H9 (cell line): ENCODE data around the gene PRKCB. TPM values are rescaled to one million over a fixed set of nuclear protein-coding genes. Genes with fewer than 3 reads are reported as not detected.

Source experiments
- DNase-seq: peaks from one replicate; pipeline ENCODE4 v3.0.0-alpha.2; 2017
- H2AFZ ChIP-seq: one replicate; pipeline ENCODE4 v1.6.1; 2013; ENCODE audit warnings: mild to moderate bottlenecking, low read length, control low read depth, moderate library complexity
- H2AK5ac ChIP-seq: 2 replicates; pipeline ENCODE4 v1.6.1; 2013; ENCODE audit warnings: low read length, control low read depth, mixed read lengths; ENCODE audit not compliant: insufficient read length
- H2BK120ac ChIP-seq: one replicate; pipeline ENCODE4 v1.6.1; 2013; ENCODE audit warnings: low read depth, mild to moderate bottlenecking, low read length, control low read depth, inconsistent platforms; ENCODE audit not compliant: poor library complexity, severe bottlenecking
- H2BK12ac ChIP-seq: 2 replicates; pipeline ENCODE4 v1.6.1; 2013; ENCODE audit warnings: low read length, control low read depth, mixed read lengths, low read depth; ENCODE audit not compliant: insufficient read length
- H2BK15ac ChIP-seq: 2 replicates; pipeline ENCODE4 v1.6.1; 2013; ENCODE audit warnings: low read depth, low read length, control low read depth
- H2BK20ac ChIP-seq: one replicate; pipeline ENCODE4 v1.6.1; 2013; ENCODE audit warnings: low read depth, mild to moderate bottlenecking, low read length, control low read depth, inconsistent platforms; ENCODE audit not compliant: poor library complexity, severe bottlenecking
- H2BK5ac ChIP-seq: 2 replicates; pipeline ENCODE4 v1.6.1; 2013; ENCODE audit warnings: low read length, control low read depth, mixed read lengths; ENCODE audit not compliant: insufficient read length
- H3K14ac ChIP-seq: 2 replicates; pipeline ENCODE4 v1.6.1; 2013; ENCODE audit warnings: low read length, control low read depth; ENCODE audit not compliant: insufficient read depth
- H3K18ac ChIP-seq: 2 replicates; pipeline ENCODE4 v1.6.1; 2013; ENCODE audit warnings: low read depth, mild to moderate bottlenecking, mixed read lengths, low read length, control low read depth; ENCODE audit not compliant: insufficient read length
- H3K23ac ChIP-seq: 2 replicates; pipeline ENCODE4 v1.6.1; 2013; ENCODE audit warnings: low read length, control low read depth, mixed read lengths, low read depth; ENCODE audit not compliant: insufficient read length
- H3K23me2 ChIP-seq: 2 replicates; pipeline ENCODE4 v1.6.1; 2013; ENCODE audit warnings: low read depth, mild to moderate bottlenecking, mixed read lengths, low read length, control low read depth; ENCODE audit not compliant: insufficient read length, poor library complexity, severe bottlenecking
- H3K27ac ChIP-seq: 2 replicates; pipeline ENCODE4 v1.5.1; 2013; ENCODE audit warnings: low read length, control low read depth, mixed read lengths, low read depth; ENCODE audit not compliant: insufficient read length
- H3K27me3 ChIP-seq: 2 replicates; pipeline ENCODE4 v1.6.1; 2013; ENCODE audit warnings: low read length, control low read depth, inconsistent platforms; ENCODE audit not compliant: insufficient read depth
- H3K4ac ChIP-seq: 2 replicates; pipeline ENCODE4 v1.6.1; 2013; ENCODE audit warnings: low read depth, mild to moderate bottlenecking, control low read depth, inconsistent platforms, low read length, moderate library complexity
- H3K4me1 ChIP-seq: 2 replicates; pipeline ENCODE4 v1.6.1; 2013; ENCODE audit warnings: low read length, control low read depth, inconsistent platforms; ENCODE audit not compliant: insufficient read depth
- H3K4me2 ChIP-seq: 2 replicates; pipeline ENCODE4 v1.6.1; 2013; ENCODE audit warnings: low read length, control low read depth, mixed read lengths; ENCODE audit not compliant: insufficient read length, insufficient read depth
- H3K56ac ChIP-seq: 2 replicates; pipeline ENCODE4 v1.6.1; 2013; ENCODE audit warnings: low read depth, mild to moderate bottlenecking, mixed read lengths, low read length, control low read depth; ENCODE audit not compliant: insufficient read length
- H3K79me1 ChIP-seq: 2 replicates; pipeline ENCODE4 v1.6.1; 2013; ENCODE audit warnings: low read depth, mild to moderate bottlenecking, moderate library complexity, low read length, control low read depth, inconsistent platforms; ENCODE audit not compliant: insufficient read depth, poor library complexity, severe bottlenecking
- H3K79me2 ChIP-seq: 2 replicates; pipeline ENCODE4 v1.6.1; 2013; ENCODE audit warnings: low read length, control low read depth, inconsistent platforms; ENCODE audit not compliant: insufficient read depth
- H3K9ac ChIP-seq: 2 replicates; pipeline ENCODE4 v1.6.1; 2013; ENCODE audit warnings: low read length, control low read depth, mixed read lengths; ENCODE audit not compliant: insufficient read length; ENCODE audit errors: extremely low read depth
- H3K9me3 ChIP-seq: one replicate; pipeline ENCODE4 v1.6.1; 2013; ENCODE audit warnings: low read depth, low read length, inconsistent platforms; ENCODE audit not compliant: control insufficient read depth
- H3T11ph ChIP-seq: one replicate; pipeline ENCODE4 v1.6.1; 2013; ENCODE audit warnings: mild to moderate bottlenecking, low read length, control low read depth, inconsistent platforms
- H4K20me1 ChIP-seq: one replicate; pipeline ENCODE4 v1.6.1; 2013; ENCODE audit not compliant: control insufficient read depth, insufficient read length, insufficient read depth
- H4K5ac ChIP-seq: 2 replicates; pipeline ENCODE4 v1.6.1; 2013; ENCODE audit warnings: low read depth, mild to moderate bottlenecking, mixed read lengths, low read length, control low read depth; ENCODE audit not compliant: insufficient read length
- H4K8ac ChIP-seq: replicated peaks from 2 replicates; pipeline ENCODE4 v1.6.1; 2013; ENCODE audit warnings: low read length, control low read depth, mixed read lengths, low read depth; ENCODE audit not compliant: insufficient read length
- H4K91ac ChIP-seq: 2 replicates; pipeline ENCODE4 v1.6.1; 2013; ENCODE audit warnings: low read depth, mild to moderate bottlenecking, moderate library complexity, mixed read lengths, low read length, control low read depth; ENCODE audit not compliant: insufficient read length
- H3K27ac Mint-ChIP-seq, 3 experiments: 2 replicates in 2 of 3; 3 replicates in 1 of 3; pipeline ENCODE4 v1.8.0; 2020 to 2021; ENCODE audit warnings: mixed read lengths in 3 of 3, mild to moderate bottlenecking in 1 of 3, moderate library complexity in 1 of 3
- H3K27me3 Mint-ChIP-seq: 2 replicates; pipeline ENCODE4 v1.8.0; 2021; ENCODE audit warnings: low read depth, mild to moderate bottlenecking, moderate library complexity, mixed read lengths
- H3K36me3 Mint-ChIP-seq, 3 experiments: 2 replicates in 2 of 3; 3 replicates in 1 of 3; pipeline ENCODE4 v1.8.0; 2020 to 2021; ENCODE audit warnings: low read depth in 3 of 3, mixed read lengths in 3 of 3; ENCODE audit not compliant: insufficient read depth in 1 of 3
- H3K4me1 Mint-ChIP-seq, 2 experiments: 2 replicates each; pipeline ENCODE4 v1.8.0; 2020; ENCODE audit warnings: mixed read lengths in 2 of 2
- H3K4me3 Mint-ChIP-seq, 2 experiments: 2 replicates in 1 of 2; 3 replicates in 1 of 2; pipeline ENCODE4 v1.8.0; 2020 to 2021; ENCODE audit warnings: mild to moderate bottlenecking in 2 of 2, mixed read lengths in 2 of 2, moderate library complexity in 1 of 2
- H3K9me3 Mint-ChIP-seq, 2 experiments: 2 replicates in 1 of 2; 3 replicates in 1 of 2; pipeline ENCODE4 v1.8.0; 2020; ENCODE audit warnings: mild to moderate bottlenecking in 2 of 2, mixed read lengths in 2 of 2, moderate library complexity in 1 of 2
- WGBS: extraction: QIAGEN DNeasy Blood & Tissue Kit; methylation state at CpG from one replicate; pipeline ENCODE4 v1.1.7; 2013; ENCODE audit warnings: missing lambda C conversion rate, low lambda C conversion rate, mixed read lengths; ENCODE audit not compliant: insufficient read length; ENCODE audit errors: extremely low coverage; 5-methylcytosine and 5-hydroxymethylcytosine counted together
- total RNA-seq: library from RNA; stranded (reverse); gene quantifications from 2 replicates; pipeline ENCODE4 v1.2.1, GENCODE V29; 2021
- TF ChIP-seq, protein P1 (sequence below): fragments of 200-600 bp; sonication (generic); conservative IDR thresholded peaks from 3 replicates; pipeline ENCODE4 v1.8.0; 2021; ENCODE audit warnings: antibody characterized with exemption, mild to moderate bottlenecking

PRKCB gene
- total RNA-seq, 1 experiment from 2014 or later: 7.0 TPM

DNA sequence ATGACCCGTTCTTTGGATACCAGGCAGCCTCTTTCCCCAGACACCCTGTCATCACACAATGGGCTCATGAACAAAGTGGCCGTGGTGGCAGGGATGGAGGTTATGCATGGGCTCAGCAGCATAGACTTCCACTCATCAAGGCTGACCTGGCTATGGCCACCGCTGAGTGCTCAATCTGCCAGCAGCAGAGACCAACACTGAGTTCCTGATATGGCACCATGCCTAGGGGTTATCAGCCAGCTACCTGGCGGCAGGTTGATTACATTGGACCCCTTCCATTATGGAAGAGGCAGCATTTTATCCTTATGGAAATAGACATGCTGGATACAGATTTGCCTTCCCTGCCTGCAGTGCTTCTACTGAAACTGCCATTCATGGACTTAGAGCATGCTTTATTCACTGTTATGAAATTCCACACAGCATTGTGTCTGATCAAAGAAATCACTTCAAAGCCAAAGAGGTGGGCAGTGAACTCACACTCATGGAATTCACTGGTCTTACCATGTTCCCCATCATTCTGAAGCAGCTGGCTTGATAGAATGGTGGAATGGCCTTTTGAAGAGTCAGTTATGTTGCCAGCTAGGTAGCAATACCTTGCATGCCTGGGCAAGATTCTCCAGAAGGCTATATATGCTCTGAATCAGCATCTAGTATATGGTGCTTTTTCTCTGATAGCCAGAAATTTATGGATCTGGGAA lies 160.6 kb downstream of the PRKCB start:
- TF ChIP-seq, protein P1, sequence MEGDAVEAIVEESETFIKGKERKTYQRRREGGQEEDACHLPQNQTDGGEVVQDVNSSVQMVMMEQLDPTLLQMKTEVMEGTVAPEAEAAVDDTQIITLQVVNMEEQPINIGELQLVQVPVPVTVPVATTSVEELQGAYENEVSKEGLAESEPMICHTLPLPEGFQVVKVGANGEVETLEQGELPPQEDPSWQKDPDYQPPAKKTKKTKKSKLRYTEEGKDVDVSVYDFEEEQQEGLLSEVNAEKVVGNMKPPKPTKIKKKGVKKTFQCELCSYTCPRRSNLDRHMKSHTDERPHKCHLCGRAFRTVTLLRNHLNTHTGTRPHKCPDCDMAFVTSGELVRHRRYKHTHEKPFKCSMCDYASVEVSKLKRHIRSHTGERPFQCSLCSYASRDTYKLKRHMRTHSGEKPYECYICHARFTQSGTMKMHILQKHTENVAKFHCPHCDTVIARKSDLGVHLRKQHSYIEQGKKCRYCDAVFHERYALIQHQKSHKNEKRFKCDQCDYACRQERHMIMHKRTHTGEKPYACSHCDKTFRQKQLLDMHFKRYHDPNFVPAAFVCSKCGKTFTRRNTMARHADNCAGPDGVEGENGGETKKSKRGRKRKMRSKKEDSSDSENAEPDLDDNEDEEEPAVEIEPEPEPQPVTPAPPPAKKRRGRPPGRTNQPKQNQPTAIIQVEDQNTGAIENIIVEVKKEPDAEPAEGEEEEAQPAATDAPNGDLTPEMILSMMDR: no peak
- Histone ChIP-seq H3K18ac (no peak overlapping the region), H3K4me2 (no peak overlapping the region), H2BK12ac (no peak overlapping the region), H4K91ac (no peak overlapping the region), H2BK15ac (no peak overlapping the region), H2BK5ac (no peak overlapping the region), H3K23me2 (no peaks in the 10 kb centered on the region), H3K56ac (no peak overlapping the region), H3K4ac (no peak overlapping the region), H3K27ac (no peak overlapping the region), H3K9ac (no peak overlapping the region), H2AFZ (no peak overlapping the region), H2AK5ac (no peak overlapping the region), H2BK20ac (no peak overlapping the region), H3T11ph (no peak overlapping the region), H4K5ac (no peak overlapping the region), H3K27me3 (no peaks in the 10 kb centered on the region), H3K14ac (no peak overlapping the region), H3K9me3 (no peaks in the 10 kb centered on the region), H2BK120ac (no peak overlapping the region), H3K79me1 (no peaks in the 10 kb centered on the region), H3K23ac (no peak overlapping the region), H4K8ac (no peak overlapping the region), H4K20me1 (no peaks in the 10 kb centered on the region), H3K4me1 (no peaks in the 10 kb centered on the region), H3K79me2 (no peaks in the 10 kb centered on the region)
- peaks cover 5% of the 10 kb centered on the region for H3K27me3 Mint-ChIP-seq
- H3K36me3 Mint-ChIP-seq: no peaks in the 10 kb centered on the region
- H3K4me1 Mint-ChIP-seq: peaks cover 5 to 8% of the 10 kb centered on the region in 2 experiments
- H3K27ac Mint-ChIP-seq: no peak overlapping the region
- H3K9me3 Mint-ChIP-seq: no peaks in the 10 kb centered on the region
- no CpG with 5 or more reads among the region's 4 CpGs for WGBS
- no peak for DNase-seq
- H3K4me3 Mint-ChIP-seq: no peak overlapping the region
